Suprapubic skin (tissue), 3 donors: Measurements from ENCODE around the gene NRBP1.

ENCODE experiments used
- POLR2A ChIP-seq, 2 donors: fragments of 450-650 bp; IDR thresholded peaks; one replicate each; pipeline ENCODE4 v1.6.1; 2017; ENCODE audit warnings: antibody characterized with exemption in 2 of 2, mild to moderate bottlenecking in 2 of 2, moderate library complexity in 2 of 2
- TF ChIP-seq, protein P1 (sequence below), 2 donors: fragments of 200-600 bp in 1 of 2; fragments of 450-650 bp in 1 of 2; sonication (generic) in 1 of 2; IDR thresholded peaks; one replicate each; pipeline ENCODE4 v1.5.1; 2016 to 2019; ENCODE audit warnings: antibody characterized with exemption in 2 of 2, mild to moderate bottlenecking in 1 of 2, moderate library complexity in 1 of 2

DNA sequence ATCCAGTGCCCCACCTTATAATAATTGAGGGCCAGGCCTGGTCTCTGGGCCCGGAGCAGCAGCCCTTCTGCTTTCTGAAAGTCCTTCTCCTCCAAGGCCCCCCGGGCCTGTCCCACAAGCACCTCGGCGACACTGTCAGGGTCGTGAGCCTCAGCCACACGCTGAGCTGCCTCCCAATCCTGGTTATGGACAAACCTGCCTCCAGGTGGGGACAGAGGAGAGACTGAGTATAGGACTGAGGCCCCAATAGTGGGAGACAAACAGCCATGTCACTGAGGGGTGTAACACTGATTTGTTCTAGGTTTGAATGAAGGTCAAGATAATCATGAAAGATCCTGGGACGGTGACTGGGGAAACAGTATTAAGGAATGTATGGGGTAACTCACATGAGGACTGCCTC, 25.5 kb downstream of the NRBP1 start:
- TF ChIP-seq, protein P1, sequence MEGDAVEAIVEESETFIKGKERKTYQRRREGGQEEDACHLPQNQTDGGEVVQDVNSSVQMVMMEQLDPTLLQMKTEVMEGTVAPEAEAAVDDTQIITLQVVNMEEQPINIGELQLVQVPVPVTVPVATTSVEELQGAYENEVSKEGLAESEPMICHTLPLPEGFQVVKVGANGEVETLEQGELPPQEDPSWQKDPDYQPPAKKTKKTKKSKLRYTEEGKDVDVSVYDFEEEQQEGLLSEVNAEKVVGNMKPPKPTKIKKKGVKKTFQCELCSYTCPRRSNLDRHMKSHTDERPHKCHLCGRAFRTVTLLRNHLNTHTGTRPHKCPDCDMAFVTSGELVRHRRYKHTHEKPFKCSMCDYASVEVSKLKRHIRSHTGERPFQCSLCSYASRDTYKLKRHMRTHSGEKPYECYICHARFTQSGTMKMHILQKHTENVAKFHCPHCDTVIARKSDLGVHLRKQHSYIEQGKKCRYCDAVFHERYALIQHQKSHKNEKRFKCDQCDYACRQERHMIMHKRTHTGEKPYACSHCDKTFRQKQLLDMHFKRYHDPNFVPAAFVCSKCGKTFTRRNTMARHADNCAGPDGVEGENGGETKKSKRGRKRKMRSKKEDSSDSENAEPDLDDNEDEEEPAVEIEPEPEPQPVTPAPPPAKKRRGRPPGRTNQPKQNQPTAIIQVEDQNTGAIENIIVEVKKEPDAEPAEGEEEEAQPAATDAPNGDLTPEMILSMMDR (IDR thresholded peaks at IDR 0.05): no peak
- TF ChIP-seq POLR2A (IDR thresholded peaks at IDR 0.05): no peak
